ENCODE results near the gene AMBP. TPM values are rescaled to one million over a fixed set of nuclear protein-coding genes. Genes with fewer than 3 reads are reported as not detected.

Gene AMBP
- total and polyA plus RNA-seq, 2 of the 13 experiments (the other 11 are each of a cell fraction or from before 2014, with no cell fraction given), result 1,510 to 2,580 TPM

DNA sequence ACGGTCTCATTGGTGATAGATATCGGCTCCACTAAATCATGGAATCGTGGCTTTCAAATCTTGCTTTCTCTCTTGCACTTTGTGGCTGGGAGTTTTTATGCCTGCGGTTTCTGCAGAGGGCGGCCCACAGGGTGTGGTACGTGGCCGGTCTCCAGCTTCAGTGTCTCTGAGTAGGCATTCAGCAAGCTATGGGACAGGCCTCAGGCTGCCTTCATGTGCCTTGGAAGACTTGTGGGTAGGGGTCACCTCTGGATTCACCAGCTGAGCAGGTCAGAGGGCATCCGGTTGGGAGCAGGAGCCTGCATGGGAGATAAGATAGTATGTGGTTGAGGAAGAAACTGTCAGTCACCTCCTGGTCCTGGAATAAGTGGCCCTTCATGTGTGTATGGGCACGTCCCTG lies 47.7 kb downstream of the AMBP start (continued):
- TF ChIP-seq SNRNP70 (IDR thresholded peaks at IDR 0.05; ENCODE audit: low read depth, low read length) (no peak), KMT2A (CRISPR knock-in tag; IDR thresholded peaks at IDR 0.05) (no peak), CHCHD3 (CRISPR knock-in tag; IDR thresholded peaks at IDR 0.05) (no peak), ZNF550 (CRISPR knock-in tag; IDR thresholded peaks at IDR 0.05; ENCODE audit: borderline replicate concordance) (no peak), ZFYVE20 (CRISPR knock-in tag; IDR thresholded peaks at IDR 0.05; ENCODE audit: borderline replicate concordance, low read depth) (no peak)
- TF ChIP-seq, protein P1, sequence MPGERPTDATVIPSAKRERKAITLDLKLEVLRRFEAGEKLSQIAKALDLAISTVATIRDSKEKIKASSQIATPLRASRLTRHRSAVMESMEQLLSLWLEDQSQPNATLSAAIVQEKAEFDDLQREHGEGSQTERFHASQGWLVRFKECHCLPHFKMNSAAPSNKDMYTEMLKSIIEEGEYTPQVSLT (CRISPR knock-in tag; IDR thresholded peaks at IDR 0.05; ENCODE audit: borderline replicate concordance, low read depth), result no peak
- TF ChIP-seq, protein P2, sequence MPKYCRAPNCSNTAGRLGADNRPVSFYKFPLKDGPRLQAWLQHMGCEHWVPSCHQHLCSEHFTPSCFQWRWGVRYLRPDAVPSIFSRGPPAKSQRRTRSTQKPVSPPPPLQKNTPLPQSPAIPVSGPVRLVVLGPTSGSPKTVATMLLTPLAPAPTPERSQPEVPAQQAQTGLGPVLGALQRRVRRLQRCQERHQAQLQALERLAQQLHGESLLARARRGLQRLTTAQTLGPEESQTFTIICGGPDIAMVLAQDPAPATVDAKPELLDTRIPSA (CRISPR knock-in tag; IDR thresholded peaks at IDR 0.05; ENCODE audit: borderline replicate concordance), result no peak

GRCh38 chr9:114029311-114030170 lies 48.6 kb downstream of the AMBP start:
- POLR2A ChIA-PET, result no interaction called here
- intact Hi-C loops (cut with micrococcal nuclease; ENCODE audit: unreplicated experiment) (loop anchor here (10.0 kb wide), 1 partner anchor 65 kb away; no protein-coding TSS in a partner anchor), in situ Hi-C loops (cut with HindIII; ENCODE audit: extremely low pct_ligation_motif_present, low pct_unique_long_range_greater_than_20kb) (loop anchor here (25.0 kb wide), 1 partner anchor 292 kb away; no protein-coding TSS in a partner anchor)
- H3K4me3 ChIP-seq (replicated peaks in 1 of 3; ENCODE audit: insufficient read depth in 1 of 3, low read depth in 2 of 3, low read length in 3 of 3), result no peak overlapping the region
- TF ChIP-seq KAT8 (CRISPR knock-in tag; IDR thresholded peaks at IDR 0.05) (no peak), ZNF121 (CRISPR knock-in tag; IDR thresholded peaks at IDR 0.05) (no peak), HOXD1 (CRISPR knock-in tag; IDR thresholded peaks at IDR 0.05) (no peak), NFE2 (CRISPR knock-in tag; IDR thresholded peaks at IDR 0.05) (no peak), EEA1 (CRISPR knock-in tag; IDR thresholded peaks at IDR 0.05; ENCODE audit: borderline replicate concordance) (no peak), ZBTB25 (CRISPR knock-in tag; IDR thresholded peaks at IDR 0.05) (no peak), POLR2A (IDR thresholded peaks at IDR 0.05; ENCODE audit: insufficient read depth in 1 of 2, low read depth in 2 of 2, low read length in 2 of 2) (no peak)
- TF ChIP-seq, protein P3, sequence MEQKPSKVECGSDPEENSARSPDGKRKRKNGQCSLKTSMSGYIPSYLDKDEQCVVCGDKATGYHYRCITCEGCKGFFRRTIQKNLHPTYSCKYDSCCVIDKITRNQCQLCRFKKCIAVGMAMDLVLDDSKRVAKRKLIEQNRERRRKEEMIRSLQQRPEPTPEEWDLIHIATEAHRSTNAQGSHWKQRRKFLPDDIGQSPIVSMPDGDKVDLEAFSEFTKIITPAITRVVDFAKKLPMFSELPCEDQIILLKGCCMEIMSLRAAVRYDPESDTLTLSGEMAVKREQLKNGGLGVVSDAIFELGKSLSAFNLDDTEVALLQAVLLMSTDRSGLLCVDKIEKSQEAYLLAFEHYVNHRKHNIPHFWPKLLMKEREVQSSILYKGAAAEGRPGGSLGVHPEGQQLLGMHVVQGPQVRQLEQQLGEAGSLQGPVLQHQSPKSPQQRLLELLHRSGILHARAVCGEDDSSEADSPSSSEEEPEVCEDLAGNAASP (CRISPR knock-in tag; IDR thresholded peaks at IDR 0.05; ENCODE audit: borderline replicate concordance), result no peak
- TF ChIP-seq, protein P4, sequence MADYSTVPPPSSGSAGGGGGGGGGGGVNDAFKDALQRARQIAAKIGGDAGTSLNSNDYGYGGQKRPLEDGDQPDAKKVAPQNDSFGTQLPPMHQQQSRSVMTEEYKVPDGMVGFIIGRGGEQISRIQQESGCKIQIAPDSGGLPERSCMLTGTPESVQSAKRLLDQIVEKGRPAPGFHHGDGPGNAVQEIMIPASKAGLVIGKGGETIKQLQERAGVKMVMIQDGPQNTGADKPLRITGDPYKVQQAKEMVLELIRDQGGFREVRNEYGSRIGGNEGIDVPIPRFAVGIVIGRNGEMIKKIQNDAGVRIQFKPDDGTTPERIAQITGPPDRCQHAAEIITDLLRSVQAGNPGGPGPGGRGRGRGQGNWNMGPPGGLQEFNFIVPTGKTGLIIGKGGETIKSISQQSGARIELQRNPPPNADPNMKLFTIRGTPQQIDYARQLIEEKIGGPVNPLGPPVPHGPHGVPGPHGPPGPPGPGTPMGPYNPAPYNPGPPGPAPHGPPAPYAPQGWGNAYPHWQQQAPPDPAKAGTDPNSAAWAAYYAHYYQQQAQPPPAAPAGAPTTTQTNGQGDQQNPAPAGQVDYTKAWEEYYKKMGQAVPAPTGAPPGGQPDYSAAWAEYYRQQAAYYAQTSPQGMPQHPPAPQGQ (CRISPR knock-in tag; IDR thresholded peaks at IDR 0.05; ENCODE audit: borderline replicate concordance), result no peak
- no peak overlapping the region for H3K4me2 ChIP-seq (ENCODE audit: low read depth, low read length)
- no peak for DNase-seq (ENCODE audit: low spot score)
- no peaks in the 10 kb centered on the region for H3K4me1 ChIP-seq (ENCODE audit: insufficient read depth, low read length)
- CTCF ChIA-PET (ENCODE audit: low intra/inter-chr PET ratio, low total read pairs), result no interaction called here
- no TSS peak for BruUV-seq (replicated peaks)
- H4K20me1 ChIP-seq (ENCODE audit: insufficient read depth, low read length), result no peaks in the 10 kb centered on the region
- no peak overlapping the region for H3K9ac ChIP-seq (ENCODE audit: insufficient read depth, low read depth, low read length)
- FAIRE-seq, result no peak
- no peaks in the 10 kb centered on the region for H3K36me3 ChIP-seq (replicated peaks in 1 of 2; ENCODE audit: control insufficient read depth in 1 of 2, insufficient read depth in 2 of 2, low read length in 2 of 2)
- no peak for ATAC-seq
- no peaks in the 10 kb centered on the region for H3K79me2 ChIP-seq (ENCODE audit: insufficient read depth, low read length)
- no peak overlapping the region for H2AFZ ChIP-seq (ENCODE audit: low read length)
- H3K27ac ChIP-seq (ENCODE audit: extremely low read length, insufficient read depth, low read length), result no peak overlapping the region
- WGBS (ENCODE audit: low lambda C conversion rate), result 46% methylated on average over 12 of the region's 12 CpGs
- H3K27me3 ChIP-seq (ENCODE audit: control insufficient read depth in 1 of 2, insufficient read depth in 2 of 2, low read length in 2 of 2), result peaks cover 0 to 33% of the 10 kb centered on the region in 2 experiments; a peak in 4 of 5 replicates
- H3K9me3 ChIP-seq (ENCODE audit: low read length), result no peaks in the 10 kb centered on the region; the same call in 1 of the 2 replicates
